Brain microvascular endothelial cell (primary cell): Measurements from ENCODE around the gene NUDT3.

Experiments
- DNase-seq: peaks from one replicate; pipeline ENCODE4 v3.0.0-alpha.2; 2020
- H3K27ac ChIP-seq: fragments of 250-450 bp; sonication (Bioruptor Pico); 2 replicates; pipeline ENCODE4 v1.5.1; 2020; ENCODE audit warnings: mild to moderate bottlenecking, moderate library complexity
- H3K27me3 ChIP-seq: fragments of 250-450 bp; sonication (Bioruptor Pico); replicated peaks from 2 replicates; pipeline ENCODE4 v1.5.1; 2020; ENCODE audit warnings: mild to moderate bottlenecking
- H3K36me3 ChIP-seq: fragments of 250-450 bp; sonication (Bioruptor Pico); replicated peaks from 2 replicates; pipeline ENCODE4 v1.5.1; 2020; ENCODE audit warnings: mild to moderate bottlenecking
- H3K4me3 ChIP-seq: 2 replicates; pipeline ENCODE4 v1.5.1; 2011; ENCODE audit warnings: low read depth, mild to moderate bottlenecking, control low read depth, low read length, moderate library complexity
- CTCF ChIP-seq: IDR thresholded peaks from 2 replicates; pipeline ENCODE4 v1.5.1; 2011; ENCODE audit warnings: low read depth, mild to moderate bottlenecking, moderate library complexity, low read length, control low read depth, inconsistent platforms; ENCODE audit errors: missing control alignments
- in situ Hi-C: cut with HindIII; loops from 2 replicates; pipeline ENCODE4 v1.10.0; 2017; ENCODE audit warnings: low sequenced_read_pairs, low pct_ligation_motif_present

Gene NUDT3

GRCh38 chr6:34315780-34316179 lies 76.7 kb downstream of the NUDT3 start:
- in situ Hi-C loops, result no loop called here
- no peaks in the 10 kb centered on the region for H3K27me3 ChIP-seq

GRCh38 chr6:34315256-34315655 lies 77.2 kb downstream of the NUDT3 start:
- Histone ChIP-seq H3K36me3 (no peaks in the 10 kb centered on the region), H3K27me3 (no peaks in the 10 kb centered on the region), H3K4me3 (no peak overlapping the region), H3K27ac (no peak overlapping the region)
- DNase-seq, result no peak
- in situ Hi-C loops, result no loop called here
- no peak for TF ChIP-seq CTCF

More at GRCh38 chr6:34315780-34316179, 76.7 kb downstream of the NUDT3 start:
- DNase-seq, result no peak
- TF ChIP-seq CTCF, result no peak
- Histone ChIP-seq H3K4me3 (no peak overlapping the region), H3K36me3 (no peaks in the 10 kb centered on the region), H3K27ac (no peak overlapping the region)

- H3K36me3 ChIP-seq, result no peaks in the 10 kb centered on the region
- no peak for DNase-seq
- TF ChIP-seq CTCF, result no peak
- H3K27me3 ChIP-seq, result no peaks in the 10 kb centered on the region
- no peak overlapping the region for H3K4me3 ChIP-seq
- no peak overlapping the region for H3K27ac ChIP-seq
- in situ Hi-C loops, result no loop called here
Measured at GRCh38 chr6:34312259-34312658, 80.2 kb downstream of the NUDT3 start.

- no peak for TF ChIP-seq CTCF
- in situ Hi-C loops, result no loop called here
- no peak for DNase-seq
- H3K4me3 ChIP-seq, result no peak overlapping the region
- H3K27ac ChIP-seq, result no peak overlapping the region
- no peaks in the 10 kb centered on the region for H3K36me3 ChIP-seq
- no peaks in the 10 kb centered on the region for H3K27me3 ChIP-seq
Measured at GRCh38 chr6:34310817-34311216, 81.7 kb downstream of the NUDT3 start.

GRCh38 chr6:34308483-34308882 lies 84.0 kb downstream of the NUDT3 start:
- Histone ChIP-seq H3K27ac (no peak overlapping the region), H3K4me3 (no peak overlapping the region), H3K36me3 (no peaks in the 10 kb centered on the region), H3K27me3 (no peaks in the 10 kb centered on the region)
- no peak for TF ChIP-seq CTCF
- in situ Hi-C loops, result no loop called here
- DNase-seq, result no peak

GRCh38 chr6:34305982-34306708 lies 86.3 kb downstream of the NUDT3 start:
- Histone ChIP-seq H3K27ac (no peak overlapping the region), H3K36me3 (no peaks in the 10 kb centered on the region), H3K4me3 (no peak overlapping the region), H3K27me3 (no peaks in the 10 kb centered on the region)
- in situ Hi-C loops, result no loop called here
- no peak for DNase-seq
- no peak for TF ChIP-seq CTCF
